ENCODE measurements around the gene C11orf87.

C11orf87 gene

GRCh38 chr11:109443052-109443451 lies 21.1 kb downstream of the C11orf87 start:
- no peak for DNase-seq (ENCODE audit: low read depth in 2 of 2)

GRCh38 chr11:109454857-109455256 lies 32.9 kb downstream of the C11orf87 start:
- DNase-seq (ENCODE audit: low read depth in 2 of 2): no peak

Measured in stimulated activated CD8-positive, alpha-beta memory T cell treated with anti-CD3 and anti-CD28 coated beads, Interleukin-15, amount 100 ng/mL, for 48 hours (primary cell).